Stimulated activated naive CD4-positive, alpha-beta T cell (primary cell): ENCODE measurements around the gene NR4A3.

ENCODE experiments used
- DNase-seq, 6 experiments: peaks; one replicate each; lab custom pipeline; 2025; lab: John Stamatoyannopoulos, UW

The NR4A3 gene

GRCh38 chr9:99876190-99876589, 54.5 kb downstream of the NR4A3 start:
- no peak for DNase-seq

- no peak for DNase-seq
Observed at GRCh38 chr9:99878651-99879050, 57.0 kb downstream of the NR4A3 start.

GRCh38 chr9:99881769-99882168, 60.1 kb downstream of the NR4A3 start:
- DNase-seq: no peak

- no peak for DNase-seq
Observed at GRCh38 chr9:99885747-99886146, 64.1 kb downstream of the NR4A3 start.

GRCh38 chr9:99889120-99889519, 67.4 kb downstream of the NR4A3 start:
- DNase-seq: no peak

- no peak for DNase-seq
Observed at GRCh38 chr9:99894826-99895225, 73.1 kb downstream of the NR4A3 start.

- no peak for DNase-seq
Observed at GRCh38 chr9:99895510-99895909, 73.8 kb downstream of the NR4A3 start.

- no peak for DNase-seq
Observed at GRCh38 chr9:99896119-99896518, 74.4 kb downstream of the NR4A3 start.

- no peak for DNase-seq
Observed at GRCh38 chr9:99903393-99903792, 81.7 kb downstream of the NR4A3 start.

GRCh38 chr9:99905833-99906402, 84.2 kb downstream of the NR4A3 start:
- no peak for DNase-seq

- peak; percentile 80 to 97 (median 89) for DNase-seq
Observed at GRCh38 chr9:99906403-99907207, 84.9 kb downstream of the NR4A3 start, which contains the start of gene STX17. STX17 (plus strand) TSS chr9:99906654; CDS start chr9:99915240, 8,586 bp downstream.

- no peak for DNase-seq
Observed at GRCh38 chr9:99907208-99907532, 85.5 kb downstream of the NR4A3 start.

- DNase-seq: no peak
Observed at GRCh38 chr9:99911600-99911999, 89.9 kb downstream of the NR4A3 start.
